HepG2 (cell line): ENCODE measurements around the gene DAD1. TPM values are rescaled to one million over a fixed set of nuclear protein-coding genes. Genes with fewer than 3 reads are reported as not detected.

Experiments used
- CBX2 ChIP-seq, 2 experiments: fragments of 200-600 bp in 1 of 2; sonication (generic); formaldehyde crosslinking in 1 of 2; IDR thresholded peaks; 2 replicates each; pipeline versions ENCODE4 v1.7.0 to v1.8.1; 2018 to 2022; ENCODE audit warnings: low read depth in 2 of 2, low read length in 1 of 2, mild to moderate bottlenecking in 1 of 2, missing genetic modification reagents in 1 of 2
- CEBPB ChIP-seq: IDR thresholded peaks from 2 replicates; pipeline ENCODE4 v1.6.1; 2011; ENCODE audit warnings: low read depth, low read length, improper control_type of control experiment, borderline replicate concordance
- ETV6 ChIP-seq: sonication (generic); formaldehyde crosslinking; conservative IDR thresholded peaks from 2 replicates; pipeline ENCODE4 v1.4.0; 2020; ENCODE audit warnings: missing genetic modification reagents
- IKZF4 ChIP-seq: sonication (generic); formaldehyde crosslinking; IDR thresholded peaks from 2 replicates; pipeline ENCODE4 v1.5.1; 2020; ENCODE audit warnings: borderline replicate concordance, mild to moderate bottlenecking, low read depth, missing genetic modification reagents; ENCODE audit errors: not compliant biosample characterization
- IRX3 ChIP-seq: sonication (generic); formaldehyde crosslinking; IDR thresholded peaks from 2 replicates; pipeline ENCODE4 v1.8.1; 2023; ENCODE audit warnings: mild to moderate bottlenecking, low read depth, missing genetic modification reagents, borderline replicate concordance
- RCOR2 ChIP-seq: IDR thresholded peaks from 2 replicates; pipeline ENCODE4 v1.6.1; 2016; ENCODE audit warnings: missing biosample characterization, missing genetic modification reagents
- REL ChIP-seq: sonication (generic); formaldehyde crosslinking; conservative IDR thresholded peaks from 2 replicates; pipeline ENCODE4 v1.8.0; 2022; ENCODE audit warnings: mild to moderate bottlenecking, missing genetic modification reagents, moderate library complexity
- RELA ChIP-seq: sonication (generic); formaldehyde crosslinking; IDR thresholded peaks from 2 replicates; pipeline ENCODE4 v1.4.0; 2020; ENCODE audit warnings: missing genetic modification reagents
- SP1 ChIP-seq, 2 experiments: fragments of 450-650 bp in 1 of 2; sonication (generic) in 1 of 2; formaldehyde crosslinking in 1 of 2; IDR thresholded peaks; 2 replicates each; pipeline versions ENCODE4 v1.4.0 to v1.6.1; 2016 to 2020; ENCODE audit warnings: missing genetic modification reagents in 1 of 2
- SP5 ChIP-seq: IDR thresholded peaks from 2 replicates; pipeline ENCODE4 v1.6.1; 2016; ENCODE audit warnings: low read depth, borderline replicate concordance
- SYNCRIP ChIP-seq: fragments of 200-400 bp; formaldehyde crosslinking; IDR thresholded peaks from 2 replicates; pipeline ENCODE4 v1.6.1; 2018; ENCODE audit warnings: mild to moderate bottlenecking, low read depth, low read length; ENCODE audit not compliant: insufficient read depth
- ZC3H4 ChIP-seq: sonication (generic); formaldehyde crosslinking; IDR thresholded peaks from 2 replicates; pipeline ENCODE4 v1.4.0; 2020; ENCODE audit warnings: missing genetic modification reagents, borderline replicate concordance
- ZNF260 ChIP-seq: sonication (generic); formaldehyde crosslinking; IDR thresholded peaks from 2 replicates; pipeline ENCODE4 v1.4.0; 2020; ENCODE audit warnings: missing genetic modification reagents, low read depth, mild to moderate bottlenecking, borderline replicate concordance
- ZNF589 ChIP-seq: sonication (generic); formaldehyde crosslinking; conservative IDR thresholded peaks from 2 replicates; pipeline ENCODE4 v1.8.0; 2022; ENCODE audit warnings: mild to moderate bottlenecking, moderate library complexity, missing genetic modification reagents
- ZSCAN29 ChIP-seq: sonication (generic); formaldehyde crosslinking; conservative IDR thresholded peaks from 2 replicates; pipeline ENCODE4 v1.4.0; 2020; ENCODE audit warnings: mild to moderate bottlenecking, missing genetic modification reagents
- ZSCAN31 ChIP-seq: sonication (generic); formaldehyde crosslinking; IDR thresholded peaks from 2 replicates; pipeline ENCODE4 v1.5.0; 2020; ENCODE audit warnings: low read depth, mild to moderate bottlenecking, missing genetic modification reagents
- polyA plus RNA-seq, 8 experiments: library from polyadenylated mRNA; depleted of rRNA in 3 of 8; stranded (reverse) in 7 of 8; unstranded in 1 of 8; fragments of >200 nt; fragmentation: Illumina TruSeq in 4 of 8; extraction: Trizol in 4 of 8; gene quantifications; 2 replicates each; pipeline versions ENCODE4 v1.2.1 to v1.2.3, GENCODE V29; 2011 to 2016; ENCODE audit warnings: low read depth in 4 of 8, missing spikeins in 1 of 8, mixed read lengths in 1 of 8; ENCODE audit not compliant: insufficient read depth in 1 of 8
- total RNA-seq, 5 experiments: library from RNA; depleted of rRNA; stranded (reverse); fragments of >200 nt; fragmentation: Illumina TruSeq; extraction: Trizol; gene quantifications; 2 replicates each; pipeline ENCODE4 v1.2.3, GENCODE V29; 2016; ENCODE audit warnings: low read depth in 1 of 5
- TF ChIP-seq, protein P1 (sequence below): sonication (generic); formaldehyde crosslinking; IDR thresholded peaks from 2 replicates; pipeline ENCODE4 v1.4.0; 2020; ENCODE audit warnings: missing genetic modification reagents, borderline replicate concordance
- TF ChIP-seq, protein P2 (sequence below): sonication (generic); formaldehyde crosslinking; IDR thresholded peaks from 2 replicates; pipeline ENCODE4 v1.5.0; 2020; ENCODE audit warnings: mild to moderate bottlenecking, low read depth, missing genetic modification reagents, borderline replicate concordance
- TF ChIP-seq, protein P3 (sequence below): sonication (generic); formaldehyde crosslinking; IDR thresholded peaks from 2 replicates; pipeline ENCODE4 v1.4.0; 2020; ENCODE audit warnings: missing genetic modification reagents
- TF ChIP-seq, protein P4 (sequence below): sonication (generic); formaldehyde crosslinking; IDR thresholded peaks from 2 replicates; pipeline ENCODE4 v1.5.0; 2020; ENCODE audit warnings: missing genetic modification reagents
- TF ChIP-seq, protein P5 (sequence below): sonication (generic); formaldehyde crosslinking; conservative IDR thresholded peaks from 2 replicates; pipeline ENCODE4 v1.8.1; 2023; ENCODE audit warnings: missing genetic modification reagents

Gene DAD1
- total and polyA plus RNA-seq, 2 of the 13 experiments (the other 11 are each of a cell fraction or from before 2014, with no cell fraction given) = 558 to 626 TPM

DNA sequence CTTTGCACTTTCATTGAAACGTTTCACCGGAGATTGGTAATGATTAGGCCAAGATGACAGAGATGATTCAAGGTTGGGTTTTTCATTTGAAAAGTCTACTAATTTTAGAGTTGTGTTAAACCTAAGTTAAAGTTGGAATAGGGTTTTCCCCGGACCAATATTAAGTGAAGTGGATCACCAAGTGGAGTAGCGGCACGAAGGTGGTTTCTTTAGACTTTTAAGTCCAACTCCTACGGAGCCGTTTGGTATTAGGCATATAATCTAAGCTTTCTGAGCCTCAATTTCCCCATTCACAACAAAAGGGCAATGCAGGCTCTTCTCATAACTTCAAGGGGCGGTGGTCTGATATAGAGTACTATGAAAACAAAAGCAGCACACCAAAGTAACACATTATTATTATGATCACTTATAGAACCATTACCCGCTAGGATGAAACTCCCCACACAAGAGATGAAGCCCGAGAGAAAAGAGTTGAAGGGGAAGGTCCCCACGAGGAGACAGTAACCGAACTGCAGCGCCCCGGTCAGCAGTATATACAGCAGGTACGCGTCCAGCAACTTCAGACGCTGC, 413 bp downstream of the DAD1 start (continued):
- TF ChIP-seq, protein P1, sequence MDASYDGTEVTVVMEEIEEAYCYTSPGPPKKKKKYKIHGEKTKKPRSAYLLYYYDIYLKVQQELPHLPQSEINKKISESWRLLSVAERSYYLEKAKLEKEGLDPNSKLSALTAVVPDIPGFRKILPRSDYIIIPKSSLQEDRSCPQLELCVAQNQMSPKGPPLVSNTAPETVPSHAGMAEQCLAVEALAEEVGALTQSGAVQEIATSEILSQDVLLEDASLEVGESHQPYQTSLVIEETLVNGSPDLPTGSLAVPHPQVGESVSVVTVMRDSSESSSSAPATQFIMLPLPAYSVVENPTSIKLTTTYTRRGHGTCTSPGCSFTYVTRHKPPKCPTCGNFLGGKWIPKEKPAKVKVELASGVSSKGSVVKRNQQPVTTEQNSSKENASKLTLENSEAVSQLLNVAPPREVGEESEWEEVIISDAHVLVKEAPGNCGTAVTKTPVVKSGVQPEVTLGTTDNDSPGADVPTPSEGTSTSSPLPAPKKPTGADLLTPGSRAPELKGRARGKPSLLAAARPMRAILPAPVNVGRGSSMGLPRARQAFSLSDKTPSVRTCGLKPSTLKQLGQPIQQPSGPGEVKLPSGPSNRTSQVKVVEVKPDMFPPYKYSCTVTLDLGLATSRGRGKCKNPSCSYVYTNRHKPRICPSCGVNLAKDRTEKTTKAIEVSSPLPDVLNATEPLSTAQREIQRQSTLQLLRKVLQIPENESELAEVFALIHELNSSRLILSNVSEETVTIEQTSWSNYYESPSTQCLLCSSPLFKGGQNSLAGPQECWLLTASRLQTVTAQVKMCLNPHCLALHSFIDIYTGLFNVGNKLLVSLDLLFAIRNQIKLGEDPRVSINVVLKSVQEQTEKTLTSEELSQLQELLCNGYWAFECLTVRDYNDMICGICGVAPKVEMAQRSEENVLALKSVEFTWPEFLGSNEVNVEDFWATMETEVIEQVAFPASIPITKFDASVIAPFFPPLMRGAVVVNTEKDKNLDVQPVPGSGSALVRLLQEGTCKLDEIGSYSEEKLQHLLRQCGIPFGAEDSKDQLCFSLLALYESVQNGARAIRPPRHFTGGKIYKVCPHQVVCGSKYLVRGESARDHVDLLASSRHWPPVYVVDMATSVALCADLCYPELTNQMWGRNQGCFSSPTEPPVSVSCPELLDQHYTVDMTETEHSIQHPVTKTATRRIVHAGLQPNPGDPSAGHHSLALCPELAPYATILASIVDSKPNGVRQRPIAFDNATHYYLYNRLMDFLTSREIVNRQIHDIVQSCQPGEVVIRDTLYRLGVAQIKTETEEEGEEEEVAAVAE = no peak
- TF ChIP-seq IKZF4 (CRISPR knock-in tag) (no peak), ZC3H4 (CRISPR knock-in tag) (no peak), CBX2 (IDR thresholded peaks at IDR 0.05; ENCODE audit: low read depth, low read length) (no peak), CBX2 (CRISPR knock-in tag; IDR thresholded peaks at IDR 0.05; ENCODE audit: low read depth) (no peak), RCOR2 (CRISPR knock-in tag) (no peak), SP5 (CRISPR knock-in tag) (no peak), CEBPB (no peak), RELA (CRISPR knock-in tag) (no peak), SYNCRIP (no peak), IRX3 (CRISPR knock-in tag) (no peak), ETV6 (CRISPR knock-in tag) (peak; percentile 85; the same call in 1 of the 2 replicates), ZNF260 (CRISPR knock-in tag) (no peak), ZNF589 (CRISPR knock-in tag) (no peak), SP1 (IDR thresholded peaks at IDR 0.05) (no peak), SP1 (CRISPR knock-in tag; IDR thresholded peaks at IDR 0.05) (no peak; the same call in 1 of the 2 replicates), REL (CRISPR knock-in tag) (peak; percentile 72; the same call in 1 of the 2 replicates), ZSCAN31 (CRISPR knock-in tag) (no peak), ZSCAN29 (no peak)
- TF ChIP-seq, protein P2, sequence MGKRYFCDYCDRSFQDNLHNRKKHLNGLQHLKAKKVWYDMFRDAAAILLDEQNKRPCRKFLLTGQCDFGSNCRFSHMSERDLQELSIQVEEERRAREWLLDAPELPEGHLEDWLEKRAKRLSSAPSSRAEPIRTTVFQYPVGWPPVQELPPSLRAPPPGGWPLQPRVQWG (CRISPR knock-in tag) = no peak
- TF ChIP-seq, protein P3, sequence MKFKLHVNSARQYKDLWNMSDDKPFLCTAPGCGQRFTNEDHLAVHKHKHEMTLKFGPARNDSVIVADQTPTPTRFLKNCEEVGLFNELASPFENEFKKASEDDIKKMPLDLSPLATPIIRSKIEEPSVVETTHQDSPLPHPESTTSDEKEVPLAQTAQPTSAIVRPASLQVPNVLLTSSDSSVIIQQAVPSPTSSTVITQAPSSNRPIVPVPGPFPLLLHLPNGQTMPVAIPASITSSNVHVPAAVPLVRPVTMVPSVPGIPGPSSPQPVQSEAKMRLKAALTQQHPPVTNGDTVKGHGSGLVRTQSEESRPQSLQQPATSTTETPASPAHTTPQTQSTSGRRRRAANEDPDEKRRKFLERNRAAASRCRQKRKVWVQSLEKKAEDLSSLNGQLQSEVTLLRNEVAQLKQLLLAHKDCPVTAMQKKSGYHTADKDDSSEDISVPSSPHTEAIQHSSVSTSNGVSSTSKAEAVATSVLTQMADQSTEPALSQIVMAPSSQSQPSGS = no peak
- TF ChIP-seq, protein P4, sequence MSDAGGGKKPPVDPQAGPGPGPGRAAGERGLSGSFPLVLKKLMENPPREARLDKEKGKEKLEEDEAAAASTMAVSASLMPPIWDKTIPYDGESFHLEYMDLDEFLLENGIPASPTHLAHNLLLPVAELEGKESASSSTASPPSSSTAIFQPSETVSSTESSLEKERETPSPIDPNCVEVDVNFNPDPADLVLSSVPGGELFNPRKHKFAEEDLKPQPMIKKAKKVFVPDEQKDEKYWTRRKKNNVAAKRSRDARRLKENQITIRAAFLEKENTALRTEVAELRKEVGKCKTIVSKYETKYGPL = peak; percentile 21; the same call in 1 of the 2 replicates
- TF ChIP-seq, protein P5, sequence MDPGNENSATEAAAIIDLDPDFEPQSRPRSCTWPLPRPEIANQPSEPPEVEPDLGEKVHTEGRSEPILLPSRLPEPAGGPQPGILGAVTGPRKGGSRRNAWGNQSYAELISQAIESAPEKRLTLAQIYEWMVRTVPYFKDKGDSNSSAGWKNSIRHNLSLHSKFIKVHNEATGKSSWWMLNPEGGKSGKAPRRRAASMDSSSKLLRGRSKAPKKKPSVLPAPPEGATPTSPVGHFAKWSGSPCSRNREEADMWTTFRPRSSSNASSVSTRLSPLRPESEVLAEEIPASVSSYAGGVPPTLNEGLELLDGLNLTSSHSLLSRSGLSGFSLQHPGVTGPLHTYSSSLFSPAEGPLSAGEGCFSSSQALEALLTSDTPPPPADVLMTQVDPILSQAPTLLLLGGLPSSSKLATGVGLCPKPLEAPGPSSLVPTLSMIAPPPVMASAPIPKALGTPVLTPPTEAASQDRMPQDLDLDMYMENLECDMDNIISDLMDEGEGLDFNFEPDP = 0 out of 2 replicates have a peak, but pooled peaks have one; percentile 12
